Effector memory CD8-positive, alpha-beta T cell (primary cell): Measurements from ENCODE around the gene SNX32.
A peak's percentile ranks its signal among the peaks of the same experiment; 100 is the strongest.

Experiments
- ATAC-seq: fragments of 150-1000 bp; cut with Tn5 transposase; replicated peaks from 2 replicates; pipeline ENCODE4 v1.10.0; 2021; ENCODE audit warnings: mild to moderate bottlenecking, moderate library complexity
- DNase-seq, 3 experiments: peaks; one replicate each; pipeline ENCODE4 v3.0.0; 2021
- H3K27ac Mint-ChIP-seq, 2 donors: one replicate each; pipeline ENCODE4 v1.8.0; 2022; ENCODE audit warnings: mild to moderate bottlenecking in 2 of 2, mixed read lengths in 2 of 2, moderate library complexity in 2 of 2
- H3K27me3 Mint-ChIP-seq, 2 donors: one replicate each; pipeline ENCODE4 v1.8.0; 2022; ENCODE audit warnings: mixed read lengths in 2 of 2
- H3K36me3 Mint-ChIP-seq: one replicate; pipeline ENCODE4 v1.8.0; 2022; ENCODE audit warnings: mild to moderate bottlenecking, moderate library complexity, mixed read lengths; ENCODE audit not compliant: insufficient read depth
- H3K4me1 Mint-ChIP-seq, 2 donors: one replicate each; pipeline ENCODE4 v1.8.0; 2022; ENCODE audit warnings: low read depth in 2 of 2, mixed read lengths in 2 of 2
- H3K4me3 Mint-ChIP-seq, 2 donors: one replicate each; pipeline ENCODE4 v1.8.0; 2022; ENCODE audit warnings: mild to moderate bottlenecking in 2 of 2, mixed read lengths in 2 of 2, moderate library complexity in 2 of 2
- H3K9me3 Mint-ChIP-seq, 2 donors: one replicate each; pipeline ENCODE4 v1.8.0; 2022; ENCODE audit warnings: mixed read lengths in 2 of 2

The SNX32 gene

GRCh38 chr11:65880844-65881421, 47.2 kb downstream of the SNX32 start:
- no peaks in the 10 kb centered on the region for H3K27me3 Mint-ChIP-seq
- peak; percentile 23 for ATAC-seq
- no peak for DNase-seq
- peak overlapping the region; percentile 92 for H3K27ac Mint-ChIP-seq
- H3K36me3 Mint-ChIP-seq: peaks cover 30% of the 10 kb centered on the region
- H3K9me3 Mint-ChIP-seq: no peaks in the 10 kb centered on the region
- H3K4me1 Mint-ChIP-seq: peaks cover 55 to 57% of the 10 kb centered on the region in 2 donors
- H3K4me3 Mint-ChIP-seq: peak overlapping the region; percentile 88 to 90

- peaks cover 60 to 62% of the 10 kb centered on the region in 2 donors for H3K4me1 Mint-ChIP-seq
- DNase-seq: no peak
- no peaks in the 10 kb centered on the region for H3K9me3 Mint-ChIP-seq
- peak overlapping the region; percentile 53 to 88 for H3K4me3 Mint-ChIP-seq
- H3K27ac Mint-ChIP-seq: peak overlapping the region; percentile 31 to 92
- H3K36me3 Mint-ChIP-seq: peaks cover 30% of the 10 kb centered on the region
- no peaks in the 10 kb centered on the region for H3K27me3 Mint-ChIP-seq
- no peak for ATAC-seq
These were observed 48.6 kb downstream of the SNX32 start for GRCh38 chr11:65882120-65883057.

GRCh38 chr11:65883058-65883761, 49.4 kb downstream of the SNX32 start:
- Mint-ChIP-seq H3K9me3 (no peaks in the 10 kb centered on the region), H3K27ac (peak overlapping the region in 1 of 2 donors; percentile 31), H3K4me3 (no peak overlapping the region), H3K4me1 (peaks cover 62 to 64% of the 10 kb centered on the region in 2 donors), H3K36me3 (peaks cover 37% of the 10 kb centered on the region), H3K27me3 (no peaks in the 10 kb centered on the region)
- ATAC-seq (no peak), DNase-seq (no peak)

GRCh38 chr11:65883786-65884715, 50.3 kb downstream of the SNX32 start:
- ATAC-seq (no peak), DNase-seq (no peak)
- Mint-ChIP-seq H3K4me1 (peaks cover 62 to 63% of the 10 kb centered on the region in 2 donors), H3K36me3 (peaks cover 41% of the 10 kb centered on the region), H3K4me3 (no peak overlapping the region), H3K9me3 (no peaks in the 10 kb centered on the region), H3K27me3 (no peaks in the 10 kb centered on the region), H3K27ac (peak overlapping the region; percentile 76 to 87)

- no peak overlapping the region for H3K4me3 Mint-ChIP-seq
- H3K27me3 Mint-ChIP-seq: no peaks in the 10 kb centered on the region
- DNase-seq (peak; percentile 75 to 80 (median 78)), ATAC-seq (peak; percentile 50)
- peaks cover 41% of the 10 kb centered on the region for H3K36me3 Mint-ChIP-seq
- no peaks in the 10 kb centered on the region for H3K9me3 Mint-ChIP-seq
- peaks cover 62 to 64% of the 10 kb centered on the region in 2 donors for H3K4me1 Mint-ChIP-seq
- H3K27ac Mint-ChIP-seq: peak overlapping the region; percentile 76 to 87
These were observed 50.9 kb downstream of the SNX32 start for GRCh38 chr11:65884716-65885092.

- DNase-seq: no peak
- Mint-ChIP-seq H3K27ac (peak overlapping the region; percentile 76 to 87), H3K4me1 (peaks cover 64 to 66% of the 10 kb centered on the region in 2 donors), H3K36me3 (peaks cover 41% of the 10 kb centered on the region), H3K9me3 (no peaks in the 10 kb centered on the region), H3K27me3 (no peaks in the 10 kb centered on the region), H3K4me3 (no peak overlapping the region)
- ATAC-seq: no peak
These were observed 51.5 kb downstream of the SNX32 start for GRCh38 chr11:65885231-65885630.

GRCh38 chr11:65885808-65886536, 52.2 kb downstream of the SNX32 start:
- H3K36me3 Mint-ChIP-seq: peaks cover 37% of the 10 kb centered on the region
- peaks cover 58 to 60% of the 10 kb centered on the region in 2 donors for H3K4me1 Mint-ChIP-seq
- no peak for ATAC-seq
- H3K27ac Mint-ChIP-seq: peak overlapping the region in 1 of 2 donors; percentile 90
- no peak for DNase-seq
- H3K27me3 Mint-ChIP-seq: no peaks in the 10 kb centered on the region
- H3K4me3 Mint-ChIP-seq: no peak overlapping the region
- H3K9me3 Mint-ChIP-seq: no peaks in the 10 kb centered on the region

GRCh38 chr11:65886826-65887722, 53.3 kb downstream of the SNX32 start:
- H3K36me3 Mint-ChIP-seq: peaks cover 37% of the 10 kb centered on the region
- ATAC-seq: no peak

GRCh38 chr11:65887723-65888162, 54.0 kb downstream of the SNX32 start:
- DNase-seq (no peak), ATAC-seq (no peak)
- peaks cover 61 to 63% of the 10 kb centered on the region in 2 donors for H3K4me1 Mint-ChIP-seq

More at GRCh38 chr11:65886826-65887722, 53.3 kb downstream of the SNX32 start:
- Mint-ChIP-seq H3K27me3 (no peaks in the 10 kb centered on the region), H3K27ac (peak overlapping the region; percentile 90 to 92), H3K4me1 (peaks cover 54 to 56% of the 10 kb centered on the region in 2 donors), H3K9me3 (no peaks in the 10 kb centered on the region), H3K4me3 (peak overlapping the region; percentile 89 to 93)
- no peak for DNase-seq

GRCh38 chr11:65888163-65888814, 54.5 kb downstream of the SNX32 start, which contains the start of gene FIBP:
FIBP (minus strand) TSS chr11:65888471; CDS start chr11:65888418, 53 bp downstream.
- Mint-ChIP-seq H3K36me3 (peaks cover 41% of the 10 kb centered on the region), H3K9me3 (no peaks in the 10 kb centered on the region), H3K4me1 (peaks cover 62 to 64% of the 10 kb centered on the region in 2 donors), H3K27me3 (no peaks in the 10 kb centered on the region), H3K27ac (peak within 1 kb of the TSS; percentile 90 to 92), H3K4me3 (peak within 1 kb of the TSS; percentile 89 to 93)
- DNase-seq (peak; percentile 87 to 88 (median 87)), ATAC-seq (peak; percentile 58)

More at GRCh38 chr11:65887723-65888162, 54.0 kb downstream of the SNX32 start:
- Mint-ChIP-seq H3K4me3 (peak overlapping the region; percentile 89 to 93), H3K27ac (peak overlapping the region; percentile 90 to 92), H3K36me3 (peaks cover 42% of the 10 kb centered on the region), H3K9me3 (no peaks in the 10 kb centered on the region), H3K27me3 (no peaks in the 10 kb centered on the region)
